Measurements from ENCODE around the gene SEC62.

The SEC62 gene

DNA sequence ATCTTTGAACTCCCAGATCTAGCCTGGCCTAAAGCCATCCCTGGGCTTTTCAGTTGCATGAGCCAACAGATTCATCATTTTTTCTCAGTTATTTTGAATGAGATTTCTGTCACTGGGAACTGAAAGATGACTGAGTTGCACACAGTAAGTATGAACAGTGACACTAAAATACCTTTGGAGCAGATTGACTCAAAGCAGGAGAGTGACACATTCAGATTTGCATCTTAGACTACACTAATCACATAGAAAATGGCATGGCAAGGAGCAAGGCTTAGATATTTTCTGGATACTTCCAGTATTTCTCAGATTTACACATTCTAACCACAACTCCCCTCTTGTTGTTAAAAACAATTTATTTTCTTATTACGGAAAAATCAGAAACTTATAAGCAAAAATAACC, 32.8 kb downstream of the SEC62 start:
- in situ Hi-C loops (cut with MboI; ENCODE audit: low pct_unique_long_range_greater_than_20kb, low sequenced_read_pairs, unreplicated experiment), result no loop called here
- peak; percentile 64 for DNase-seq (ENCODE audit: low spot score)
- TF ChIP-seq CTCF (IDR thresholded peaks at IDR 0.05; ENCODE audit: extremely low read depth, insufficient read depth, missing control alignments), result no peak

GRCh38 chr3:170000051-170000450, 33.4 kb downstream of the SEC62 start:
- no peak for TF ChIP-seq CTCF (IDR thresholded peaks at IDR 0.05; ENCODE audit: extremely low read depth, insufficient read depth, missing control alignments)
- no peak for DNase-seq (ENCODE audit: low spot score)
- in situ Hi-C loops (cut with MboI; ENCODE audit: low pct_unique_long_range_greater_than_20kb, low sequenced_read_pairs, unreplicated experiment), result no loop called here

DNA sequence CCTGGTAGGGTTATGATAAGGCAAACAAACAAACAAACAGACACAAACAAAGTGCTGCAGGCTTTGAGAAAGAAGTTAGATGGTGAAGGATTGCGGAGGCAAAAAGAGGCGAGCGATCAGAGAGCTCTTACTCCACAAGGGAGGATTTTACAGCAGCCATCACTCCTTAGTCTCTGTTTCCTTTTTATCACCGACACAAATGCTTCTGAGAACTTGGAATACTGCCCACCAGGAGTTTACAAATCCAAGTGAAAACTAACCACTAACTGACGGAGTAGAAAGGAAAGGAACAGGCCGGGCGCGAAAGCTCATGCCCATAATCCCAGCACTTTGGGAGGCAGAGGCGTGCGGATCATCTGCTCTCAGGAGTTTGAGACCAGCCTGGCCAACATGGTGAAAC, 35.6 kb downstream of the SEC62 start:
- in situ Hi-C loops (cut with MboI; ENCODE audit: low pct_unique_long_range_greater_than_20kb, low sequenced_read_pairs, unreplicated experiment), result no loop called here
- no peak for DNase-seq (ENCODE audit: low spot score)
- TF ChIP-seq CTCF (IDR thresholded peaks at IDR 0.05; ENCODE audit: extremely low read depth, insufficient read depth, missing control alignments), result no peak

- TF ChIP-seq CTCF (IDR thresholded peaks at IDR 0.05; ENCODE audit: extremely low read depth, insufficient read depth, missing control alignments), result no peak
- no peak for DNase-seq (ENCODE audit: low spot score)
- in situ Hi-C loops (cut with MboI; ENCODE audit: low pct_unique_long_range_greater_than_20kb, low sequenced_read_pairs, unreplicated experiment), result no loop called here
Observed at GRCh38 chr3:170002879-170003278, 36.3 kb downstream of the SEC62 start.

GRCh38 chr3:170003881-170004356, 37.3 kb downstream of the SEC62 start:
- no peak for TF ChIP-seq CTCF (IDR thresholded peaks at IDR 0.05; ENCODE audit: extremely low read depth, insufficient read depth, missing control alignments)
- no peak for DNase-seq (ENCODE audit: low spot score)
- in situ Hi-C loops (cut with MboI; ENCODE audit: low pct_unique_long_range_greater_than_20kb, low sequenced_read_pairs, unreplicated experiment), result no loop called here

DNA sequence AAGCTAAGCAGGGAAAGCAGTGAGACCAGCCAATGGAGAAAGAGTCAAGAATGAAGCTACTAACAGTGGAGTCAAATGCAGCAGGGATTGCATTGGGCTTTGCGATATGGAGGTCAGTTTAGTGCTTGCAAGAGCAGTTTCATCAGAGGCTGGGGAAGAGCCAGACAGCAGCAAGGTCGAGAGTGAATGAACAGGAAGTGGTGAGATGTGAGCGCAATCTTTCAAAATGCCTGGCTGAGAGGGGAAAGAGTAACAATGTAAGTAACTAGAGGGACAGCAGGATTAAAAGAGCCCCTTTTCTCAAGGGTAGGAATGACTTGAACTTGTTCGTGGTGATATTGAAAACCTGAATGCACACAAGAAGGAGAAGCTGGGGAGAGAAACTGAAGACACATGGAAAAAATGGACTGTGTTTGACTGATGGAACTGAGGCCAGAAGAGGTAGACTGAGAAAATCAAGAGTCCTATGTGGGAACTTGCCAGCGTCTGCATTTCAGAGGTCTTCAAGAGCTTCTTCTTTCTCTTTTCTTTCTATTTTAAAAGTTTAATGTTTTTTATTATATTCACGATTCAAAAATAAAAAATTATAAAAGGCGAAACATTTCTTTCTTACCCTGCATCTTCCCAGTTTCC, 40.5 kb downstream of the SEC62 start:
- in situ Hi-C loops (cut with MboI; ENCODE audit: low pct_unique_long_range_greater_than_20kb, low sequenced_read_pairs, unreplicated experiment), result no loop called here
- peak; percentile 47 for DNase-seq (ENCODE audit: low spot score)
- TF ChIP-seq CTCF (IDR thresholded peaks at IDR 0.05; ENCODE audit: extremely low read depth, insufficient read depth, missing control alignments), result no peak

All from GM13977 (cell line).